SKM-1 (cell line): ENCODE results near the gene ALG11.
"Not testable (repeated sequence)": the region's sequence is repeated elsewhere in the genome, so short reads cannot be mapped to it uniquely, and the experiment has no call there.

Experiments used
- DNase-seq: peaks from one replicate; lab custom pipeline; 2025; ENCODE audit not compliant: unreplicated experiment; lab: John Stamatoyannopoulos, UW

Gene ALG11

GRCh38 chr13:52026246-52026626 is 14.0 kb downstream of the ALG11 start:
- no peak for DNase-seq

GRCh38 chr13:52027832-52028231 is 15.6 kb downstream of the ALG11 start:
- no peak for DNase-seq

GRCh38 chr13:52029569-52029968 is 17.4 kb downstream of the ALG11 start:
- DNase-seq, result no peak

GRCh38 chr13:52030401-52030800 is 18.2 kb downstream of the ALG11 start:
- DNase-seq, result not testable (repeated sequence)

GRCh38 chr13:52033039-52033438 is 20.8 kb downstream of the ALG11 start:
- DNase-seq, result no peak

- no peak for DNase-seq
Observed at GRCh38 chr13:52034616-52035226, 22.5 kb downstream of the ALG11 start.

- no peak for DNase-seq
Observed at GRCh38 chr13:52036037-52036436, 23.8 kb downstream of the ALG11 start.

GRCh38 chr13:52043675-52044074 is 31.5 kb downstream of the ALG11 start:
- no peak for DNase-seq

- no peak for DNase-seq
Observed at GRCh38 chr13:52047463-52047862, 35.3 kb downstream of the ALG11 start.

- no peak for DNase-seq
Observed at GRCh38 chr13:52048516-52048915, 36.3 kb downstream of the ALG11 start.

GRCh38 chr13:52051400-52051799 is 39.2 kb downstream of the ALG11 start:
- no peak for DNase-seq

GRCh38 chr13:52053460-52053859 is 41.3 kb downstream of the ALG11 start:
- no peak for DNase-seq

- not testable (repeated sequence) for DNase-seq
Observed at GRCh38 chr13:52061064-52061463, 48.9 kb downstream of the ALG11 start.

GRCh38 chr13:52061587-52061986 is 49.4 kb downstream of the ALG11 start:
- no peak for DNase-seq

- DNase-seq, result no peak
Observed at GRCh38 chr13:52067237-52067636, 55.0 kb downstream of the ALG11 start.

- no peak for DNase-seq
Observed at GRCh38 chr13:52070929-52071523, 58.8 kb downstream of the ALG11 start.
